Measurements from ENCODE around the gene KPNA4. TPM values are rescaled to one million over a fixed set of nuclear protein-coding genes. Genes with fewer than 3 reads are reported as not detected.
"Not testable (repeated sequence)": the region's sequence is repeated elsewhere in the genome, so short reads cannot be mapped to it uniquely, and the experiment has no call there.

The KPNA4 gene
- total RNA-seq, 2 experiments from 2014 or later = 37.3 TPM

- Mint-ChIP-seq H3K4me1 (peaks cover 9% of the 10 kb centered on the region), H3K4me3 (no peak overlapping the region), H3K27me3 (no peaks in the 10 kb centered on the region), H3K9me3 (no peaks in the 10 kb centered on the region), H3K36me3 (ENCODE audit: low read depth) (peaks cover 24% of the 10 kb centered on the region), H3K27ac (no peak overlapping the region)
- CTCF ChIA-PET = no interaction called here
- no peak for DNase-seq
- POLR2A ChIA-PET = interaction anchor here (1.0 to 1.5 kb wide), 2 partner anchors 32 to 33 kb away, joined by 5 to 6 read pairs; partner anchors contain the start of gene KPNA4
Observed at GRCh38 chr3:160532371-160532770, 33.0 kb downstream of the KPNA4 start.

GRCh38 chr3:160531311-160531710, 34.1 kb downstream of the KPNA4 start:
- DNase-seq = no peak
- peaks cover 30% of the 10 kb centered on the region for H3K36me3 Mint-ChIP-seq (ENCODE audit: low read depth)
- H3K4me1 Mint-ChIP-seq = peaks cover 9% of the 10 kb centered on the region
- no peak overlapping the region for H3K27ac Mint-ChIP-seq
- no peaks in the 10 kb centered on the region for H3K27me3 Mint-ChIP-seq
- H3K4me3 Mint-ChIP-seq = no peak overlapping the region
- no peaks in the 10 kb centered on the region for H3K9me3 Mint-ChIP-seq
- ChIA-PET CTCF (no interaction called here), POLR2A (no interaction called here)

GRCh38 chr3:160516391-160516790, 49.0 kb downstream of the KPNA4 start:
- H3K9me3 Mint-ChIP-seq, POLR2A ChIA-PET, H3K27me3 Mint-ChIP-seq: not testable (repeated sequence)

GRCh38 chr3:160501325-160501724, 64.0 kb downstream of the KPNA4 start:
- Mint-ChIP-seq H3K9me3 (no peaks in the 10 kb centered on the region), H3K27me3 (no peaks in the 10 kb centered on the region), H3K36me3 (ENCODE audit: low read depth) (peaks cover 42% of the 10 kb centered on the region), H3K27ac (no peak overlapping the region), H3K4me3 (no peak overlapping the region), H3K4me1 (no peaks in the 10 kb centered on the region)
- no peak for DNase-seq
- ChIA-PET CTCF (no interaction called here), POLR2A (no interaction called here)

More at GRCh38 chr3:160516391-160516790, 49.0 kb downstream of the KPNA4 start:
- H3K4me3 Mint-ChIP-seq, DNase-seq, H3K4me1 Mint-ChIP-seq, CTCF ChIA-PET, H3K27ac Mint-ChIP-seq: not testable (repeated sequence)
- H3K36me3 Mint-ChIP-seq (ENCODE audit: low read depth) = peaks cover 44% of the 10 kb centered on the region

DNA sequence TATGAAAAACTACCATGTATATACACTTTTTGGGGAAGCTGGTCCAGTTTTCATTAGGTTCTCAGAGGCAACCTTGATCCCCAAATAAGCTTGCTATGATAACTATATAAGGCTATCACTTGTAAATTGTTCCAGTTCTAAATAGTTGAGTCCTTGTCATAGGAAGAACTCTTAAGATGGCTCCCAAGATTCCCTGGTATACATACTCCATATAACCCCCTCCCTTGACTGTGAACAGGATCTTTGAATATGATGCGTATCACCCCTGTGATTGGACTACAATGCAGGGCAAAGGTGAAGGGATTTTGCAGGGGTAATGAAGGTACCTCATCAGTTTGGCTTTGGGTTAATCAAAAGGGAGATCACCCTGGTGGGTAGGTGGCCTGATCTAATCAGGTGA, 67.2 kb downstream of the KPNA4 start:
- Mint-ChIP-seq H3K4me3 (no peak overlapping the region), H3K9me3 (no peaks in the 10 kb centered on the region), H3K27ac (no peak overlapping the region), H3K4me1 (no peaks in the 10 kb centered on the region), H3K27me3 (no peaks in the 10 kb centered on the region), H3K36me3 (ENCODE audit: low read depth) (peaks cover 33% of the 10 kb centered on the region)
- no peak for DNase-seq
- CTCF ChIA-PET = interaction anchor here (1.2 to 1.5 kb wide), 2 partner anchors 9 to 13 kb away, joined by 4 read pairs; no protein-coding TSS in a partner anchor
- POLR2A ChIA-PET = interaction anchor here (1.2 to 1.6 kb wide), 3 partner anchors 9 to 48 kb away, joined by 3 to 7 read pairs (median 3); partner anchors contain the start of gene TRIM59

- Mint-ChIP-seq H3K4me1 (peaks cover 2% of the 10 kb centered on the region), H3K4me3 (no peak overlapping the region), H3K27ac (no peak overlapping the region), H3K36me3 (ENCODE audit: low read depth) (no peaks in the 10 kb centered on the region), H3K9me3 (no peaks in the 10 kb centered on the region), H3K27me3 (peaks cover 2% of the 10 kb centered on the region)
- ChIA-PET CTCF (no interaction called here), POLR2A (no interaction called here)
- DNase-seq = no peak
Observed at GRCh38 chr3:160490166-160490565, 75.2 kb downstream of the KPNA4 start.

- H3K9me3 Mint-ChIP-seq = no peaks in the 10 kb centered on the region
- ChIA-PET POLR2A (no interaction called here), CTCF (interaction anchor here (2.1 to 2.7 kb wide), 2 partner anchors 37 to 323 kb away, joined by 4 to 13 read pairs; partner anchors contain the start of gene TRIM59)
- no peak overlapping the region for H3K27ac Mint-ChIP-seq
- peaks cover 3% of the 10 kb centered on the region for H3K4me1 Mint-ChIP-seq
- no peak overlapping the region for H3K4me3 Mint-ChIP-seq
- no peak for DNase-seq
- H3K36me3 Mint-ChIP-seq (ENCODE audit: low read depth) = no peaks in the 10 kb centered on the region
- H3K27me3 Mint-ChIP-seq = peaks cover 2% of the 10 kb centered on the region
Observed at GRCh38 chr3:160486459-160486869, 78.9 kb downstream of the KPNA4 start.

DNA sequence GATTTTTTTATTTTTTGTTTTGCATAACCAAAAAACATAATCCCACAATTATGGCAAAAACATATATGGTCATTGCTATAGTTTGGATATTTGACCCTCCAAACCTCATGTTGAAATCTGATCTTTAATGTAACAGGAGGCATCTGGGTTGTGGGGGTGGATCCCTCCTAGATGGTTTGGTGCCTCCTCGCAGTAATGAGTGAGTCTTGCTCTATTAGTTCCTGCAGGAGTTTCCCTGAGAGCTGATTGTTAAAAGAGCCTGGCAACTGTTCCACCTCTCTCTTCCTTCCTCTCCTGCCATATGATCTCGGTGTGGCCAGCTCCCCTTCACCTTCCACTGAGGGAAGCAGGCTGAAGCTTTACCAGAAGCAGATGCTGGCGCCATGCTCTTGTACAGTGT, 82.6 kb downstream of the KPNA4 start:
- Mint-ChIP-seq H3K27me3 (peaks cover 6% of the 10 kb centered on the region), H3K36me3 (ENCODE audit: low read depth) (no peaks in the 10 kb centered on the region), H3K9me3 (no peaks in the 10 kb centered on the region), H3K27ac (no peak overlapping the region), H3K4me3 (no peak overlapping the region), H3K4me1 (peaks cover 5% of the 10 kb centered on the region)
- CTCF ChIA-PET = interaction anchor here (1.2 kb wide), 1 partner anchor 70 kb away, joined by 4 read pairs; no protein-coding TSS in a partner anchor
- POLR2A ChIA-PET = interaction anchor here (1.3 kb wide), 2 partner anchors 33 to 83 kb away, joined by 3 to 5 read pairs; partner anchors contain the start of gene TRIM59
- DNase-seq = no peak

- POLR2A ChIA-PET = interaction anchor here (1.3 kb wide), 2 partner anchors 32 to 82 kb away, joined by 3 to 5 read pairs; partner anchors contain the start of gene TRIM59
- no peak overlapping the region for H3K27ac Mint-ChIP-seq
- DNase-seq = no peak
- CTCF ChIA-PET = interaction anchor here (0.8 to 1.6 kb wide), 3 partner anchors 32 to 449 kb away, joined by 3 to 4 read pairs (median 3); partner anchors contain the start of gene TRIM59
- no peaks in the 10 kb centered on the region for H3K36me3 Mint-ChIP-seq (ENCODE audit: low read depth)
- H3K9me3 Mint-ChIP-seq = no peaks in the 10 kb centered on the region
- H3K27me3 Mint-ChIP-seq = peaks cover 5% of the 10 kb centered on the region
- peaks cover 5% of the 10 kb centered on the region for H3K4me1 Mint-ChIP-seq
- no peak overlapping the region for H3K4me3 Mint-ChIP-seq
Observed at GRCh38 chr3:160481856-160482255, 83.5 kb downstream of the KPNA4 start.

DNA sequence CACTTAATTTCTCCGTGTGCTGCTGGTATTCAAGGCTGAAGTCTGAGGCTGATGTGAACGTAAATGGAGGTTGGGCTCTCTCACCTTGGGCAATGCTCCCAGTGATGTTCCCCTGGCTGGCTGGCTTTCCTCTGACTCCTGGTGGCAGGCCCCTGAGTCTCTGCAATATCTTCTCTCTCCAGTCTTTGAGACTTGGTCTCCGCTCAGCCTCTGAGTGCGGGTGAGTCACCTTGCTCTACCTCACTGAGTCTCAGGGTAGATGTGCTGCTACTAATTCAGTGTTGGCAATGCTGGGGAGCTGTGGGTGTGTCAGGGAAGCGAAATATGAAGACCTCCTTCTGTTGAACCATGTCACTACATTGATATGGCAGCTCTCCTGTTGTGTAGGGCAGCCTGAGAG, 84.4 kb downstream of the KPNA4 start:
- Mint-ChIP-seq H3K27ac (no peak overlapping the region), H3K4me3 (no peak overlapping the region), H3K9me3 (no peaks in the 10 kb centered on the region), H3K27me3 (peaks cover 8% of the 10 kb centered on the region), H3K36me3 (ENCODE audit: low read depth) (no peaks in the 10 kb centered on the region), H3K4me1 (peaks cover 5% of the 10 kb centered on the region)
- no peak for DNase-seq
- CTCF ChIA-PET = interaction anchor here (1.6 kb wide), 1 partner anchor 448 kb away, joined by 3 read pairs; no protein-coding TSS in a partner anchor
- POLR2A ChIA-PET = no interaction called here

DNA sequence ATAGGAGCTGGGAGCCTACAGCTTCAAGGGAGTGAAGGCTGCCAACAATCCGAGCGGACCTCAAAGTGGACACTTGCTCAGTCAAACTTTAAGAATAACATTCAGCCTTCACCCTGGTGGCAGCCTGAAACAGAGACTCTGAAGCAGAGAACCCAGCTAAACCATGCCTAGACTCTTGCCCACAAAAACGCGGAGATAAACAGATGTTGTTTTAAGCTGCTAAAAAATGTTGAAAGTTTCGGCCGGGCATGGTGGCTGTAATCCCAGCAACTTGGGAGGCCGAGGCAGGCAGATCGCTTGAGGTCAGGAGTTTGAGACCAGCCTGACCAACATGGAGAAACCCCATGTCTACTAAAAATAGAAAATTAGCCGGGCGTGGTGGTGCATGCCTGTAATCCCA, 86.0 kb downstream of the KPNA4 start:
- no peak for DNase-seq
- H3K27me3 Mint-ChIP-seq = peaks cover 15% of the 10 kb centered on the region
- ChIA-PET POLR2A (no interaction called here), CTCF (no interaction called here)
- peaks cover 2% of the 10 kb centered on the region for H3K4me1 Mint-ChIP-seq
- H3K9me3 Mint-ChIP-seq = no peaks in the 10 kb centered on the region
- no peak overlapping the region for H3K4me3 Mint-ChIP-seq
- no peaks in the 10 kb centered on the region for H3K36me3 Mint-ChIP-seq (ENCODE audit: low read depth)
- H3K27ac Mint-ChIP-seq = no peak overlapping the region

DNA sequence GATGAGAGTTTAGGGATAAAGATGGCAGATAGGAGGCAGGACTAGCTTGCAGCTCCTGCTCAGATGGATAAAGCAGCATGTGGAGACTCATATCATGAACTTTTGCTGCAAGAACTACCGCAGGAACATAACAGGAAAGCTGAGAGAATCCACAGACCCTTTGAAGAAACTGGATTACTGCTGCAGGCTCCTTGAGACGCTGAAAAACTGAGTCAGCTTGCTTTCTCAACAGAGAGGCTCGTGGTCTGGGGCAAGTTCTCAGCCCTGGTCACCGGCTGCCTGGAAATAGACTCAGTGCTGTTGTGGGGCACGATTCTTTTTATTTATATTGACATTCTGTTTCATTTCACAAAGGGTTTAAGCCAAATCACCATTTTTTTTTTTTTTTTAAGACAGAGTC, 87.0 kb downstream of the KPNA4 start:
- no peaks in the 10 kb centered on the region for H3K36me3 Mint-ChIP-seq (ENCODE audit: low read depth)
- H3K4me1 Mint-ChIP-seq = peaks cover 2% of the 10 kb centered on the region
- ChIA-PET POLR2A (no interaction called here), CTCF (no interaction called here)
- peaks cover 15% of the 10 kb centered on the region for H3K27me3 Mint-ChIP-seq
- no peaks in the 10 kb centered on the region for H3K9me3 Mint-ChIP-seq
- H3K4me3 Mint-ChIP-seq = no peak overlapping the region
- no peak overlapping the region for H3K27ac Mint-ChIP-seq
- DNase-seq = no peak

DNA sequence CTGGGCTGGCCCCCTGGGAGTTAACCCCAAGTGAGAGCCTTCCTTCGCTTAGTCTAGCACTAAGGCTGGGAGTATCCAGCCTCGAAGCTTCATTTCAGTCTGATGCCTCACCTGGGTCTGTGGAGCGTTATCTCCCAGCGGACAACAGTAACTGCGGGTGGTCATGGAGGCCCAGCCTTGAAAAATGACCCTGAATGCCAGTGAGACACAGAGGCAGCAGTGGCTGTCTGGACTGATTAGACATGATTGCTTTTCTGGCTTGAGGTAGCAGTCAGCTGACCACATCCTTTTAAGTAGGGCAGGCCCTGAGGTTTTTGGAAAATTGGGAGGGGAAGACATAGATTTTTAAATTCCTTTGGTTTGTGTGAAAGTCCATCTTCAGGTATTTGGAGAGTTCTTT, 87.6 kb downstream of the KPNA4 start:
- H3K4me3 Mint-ChIP-seq = no peak overlapping the region
- DNase-seq = no peak
- CTCF ChIA-PET = no interaction called here
- POLR2A ChIA-PET = no interaction called here
- no peaks in the 10 kb centered on the region for H3K9me3 Mint-ChIP-seq
- H3K27me3 Mint-ChIP-seq = peaks cover 15% of the 10 kb centered on the region
- no peaks in the 10 kb centered on the region for H3K36me3 Mint-ChIP-seq (ENCODE audit: low read depth)
- H3K4me1 Mint-ChIP-seq = peaks cover 2% of the 10 kb centered on the region
- no peak overlapping the region for H3K27ac Mint-ChIP-seq

- Mint-ChIP-seq H3K36me3 (ENCODE audit: low read depth) (no peaks in the 10 kb centered on the region), H3K4me1 (peaks cover 2% of the 10 kb centered on the region), H3K27ac (no peak overlapping the region), H3K9me3 (peaks cover 7% of the 10 kb centered on the region), H3K27me3 (peaks cover 17% of the 10 kb centered on the region), H3K4me3 (no peak overlapping the region)
- ChIA-PET POLR2A (interaction anchor here (1.1 kb wide), 1 partner anchor 17 kb away, joined by 3 read pairs; no protein-coding TSS in a partner anchor), CTCF (no interaction called here)
- DNase-seq = no peak
Observed at GRCh38 chr3:160475884-160476283, 89.5 kb downstream of the KPNA4 start.

All from activated CD4-positive, alpha-beta memory T cell treated with anti-CD3 and anti-CD28 coated beads, Interleukin-2, amount 10 ng/mL, durations not matched to agents 7 days and 5 days (primary cell).